GM23338 (cell line): ENCODE measurements around the gene CSF1R. TPM values are rescaled to one million over a fixed set of nuclear protein-coding genes. Genes with fewer than 3 reads are reported as not detected.

ENCODE experiments used
- ATAC-seq: fragments of 200-7000 bp; cut with Tn5 transposase; 3 replicates; pipeline ENCODE4 v1.9.1; 2020
- DNase-seq: peaks from one replicate; pipeline ENCODE4 v3.0.0-alpha.2; 2015; ENCODE audit warnings: low spot score
- H2AFZ ChIP-seq: fragments of 200-600 bp; sonication (generic); 2 replicates; pipeline ENCODE4 v1.8.0; 2016; ENCODE audit warnings: antibody characterized with exemption, mild to moderate bottlenecking, moderate library complexity
- H3F3A ChIP-seq: fragments of 200-600 bp; sonication (generic); replicated peaks from 2 replicates; pipeline ENCODE4 v1.8.0; 2017; ENCODE audit warnings: antibody characterized with exemption, mixed run types, low read depth
- H3K27ac ChIP-seq: fragments of 200-600 bp; sonication (generic); 2 replicates; pipeline ENCODE4 v1.6.1; 2016; ENCODE audit warnings: low read depth
- H3K27me3 ChIP-seq: fragments of 200-600 bp; sonication (generic); 2 replicates; pipeline ENCODE4 v1.8.0; 2016; ENCODE audit warnings: mild to moderate bottlenecking, mixed run types, moderate library complexity; ENCODE audit not compliant: insufficient read depth
- H3K36me3 ChIP-seq: fragments of 200-600 bp; sonication (generic); 2 replicates; pipeline ENCODE4 v1.8.0; 2016; ENCODE audit warnings: mild to moderate bottlenecking; ENCODE audit not compliant: insufficient read depth
- H3K4me1 ChIP-seq: fragments of 200-600 bp; sonication (generic); 2 replicates; pipeline ENCODE4 v1.8.0; 2016; ENCODE audit warnings: mild to moderate bottlenecking, moderate library complexity; ENCODE audit not compliant: insufficient read depth
- H3K4me2 ChIP-seq: fragments of 200-600 bp; sonication (generic); 2 replicates; pipeline ENCODE4 v1.7.1; 2017; ENCODE audit warnings: mixed run types
- H3K4me3 ChIP-seq: fragments of 200-600 bp; sonication (generic); 2 replicates; pipeline ENCODE4 v1.6.1; 2016; ENCODE audit warnings: mixed run types
- H3K79me2 ChIP-seq: fragments of 200-600 bp; sonication (generic); replicated peaks from 2 replicates; pipeline ENCODE4 v1.8.0; 2017; ENCODE audit warnings: mild to moderate bottlenecking; ENCODE audit not compliant: insufficient read depth
- H3K9me2 ChIP-seq: fragments of 200-600 bp; sonication (generic); 2 replicates; pipeline ENCODE4 v1.8.0; 2017; ENCODE audit not compliant: insufficient read depth
- H4K20me1 ChIP-seq: fragments of 200-600 bp; sonication (generic); replicated peaks from 2 replicates; pipeline ENCODE4 v1.8.0; 2017; ENCODE audit warnings: mild to moderate bottlenecking; ENCODE audit not compliant: insufficient read depth
- H3K27ac Mint-ChIP-seq: 2 replicates; pipeline ENCODE4 v1.8.0; 2020; ENCODE audit warnings: inconsistent platforms, mild to moderate bottlenecking, moderate library complexity, mixed read lengths
- H3K27me3 Mint-ChIP-seq: 3 replicates; pipeline ENCODE4 v1.8.0; 2022; ENCODE audit warnings: low read depth, mild to moderate bottlenecking, moderate library complexity, mixed read lengths, inconsistent platforms; ENCODE audit not compliant: insufficient read depth, poor library complexity
- H3K36me3 Mint-ChIP-seq: 3 replicates; pipeline ENCODE4 v1.8.0; 2021; ENCODE audit warnings: low read depth, mild to moderate bottlenecking, inconsistent platforms, moderate library complexity, mixed read lengths
- H3K4me1 Mint-ChIP-seq: 3 replicates; pipeline ENCODE4 v1.8.0; 2020; ENCODE audit warnings: mild to moderate bottlenecking, inconsistent platforms, mixed read lengths
- H3K4me3 Mint-ChIP-seq: 3 replicates; pipeline ENCODE4 v1.8.0; 2021; ENCODE audit warnings: moderate library complexity, mild to moderate bottlenecking, inconsistent platforms, mixed read lengths
- H3K9me3 Mint-ChIP-seq: 3 replicates; pipeline ENCODE4 v1.8.0; 2020; ENCODE audit warnings: moderate library complexity, mild to moderate bottlenecking, inconsistent platforms, mixed read lengths
- CREB1 ChIP-seq: fragments of 250-450 bp; sonication (Bioruptor Pico); IDR thresholded peaks from 2 replicates; pipeline ENCODE4 v1.5.0; 2020; ENCODE audit warnings: low read depth, mild to moderate bottlenecking, moderate library complexity
- CTCF ChIP-seq, 2 experiments: fragments of 200-600 bp in 1 of 2; sonication (generic) in 1 of 2; conservative IDR thresholded peaks; 2 replicates each; pipeline versions ENCODE4 v1.5.1 to v1.6.1; 2016 to 2017; ENCODE audit warnings: antibody characterized with exemption in 2 of 2, low read depth in 2 of 2, mild to moderate bottlenecking in 2 of 2, moderate library complexity in 1 of 2
- ETS1 ChIP-seq: IDR thresholded peaks from 2 replicates; pipeline ENCODE4 v1.6.1; 2016; ENCODE audit warnings: antibody characterized with exemption
- EZH2 ChIP-seq: fragments of 200-600 bp; sonication (generic); IDR thresholded peaks from one replicate; pipeline ENCODE4 v1.8.0; 2017; ENCODE audit warnings: antibody characterized with exemption, mild to moderate bottlenecking, low read depth; ENCODE audit not compliant: unreplicated experiment
- EZH2phosphoT487 ChIP-seq: fragments of 200-600 bp; sonication (generic); IDR thresholded peaks from one replicate; pipeline ENCODE4 v1.8.1; 2018; ENCODE audit warnings: antibody characterized with exemption; ENCODE audit not compliant: unreplicated experiment
- JUNB ChIP-seq: IDR thresholded peaks from one replicate; pipeline ENCODE4 v1.6.1; 2016; ENCODE audit warnings: antibody characterized with exemption; ENCODE audit not compliant: unreplicated experiment
- NANOG ChIP-seq: IDR thresholded peaks from 2 replicates; pipeline ENCODE4 v1.6.1; 2016; ENCODE audit warnings: antibody characterized with exemption, borderline replicate concordance
- POLR2AphosphoS5 ChIP-seq: IDR thresholded peaks from 2 replicates; pipeline ENCODE4 v1.6.1; 2016; ENCODE audit warnings: antibody characterized with exemption, low read depth
- REST ChIP-seq: IDR thresholded peaks from one replicate; pipeline ENCODE4 v1.6.1; 2018; ENCODE audit warnings: antibody characterized with exemption; ENCODE audit not compliant: unreplicated experiment
- STAT1 ChIP-seq: IDR thresholded peaks from one replicate; pipeline ENCODE4 v1.6.1; 2016; ENCODE audit warnings: antibody characterized with exemption; ENCODE audit not compliant: unreplicated experiment
- ZNF114 ChIP-seq: fragments of 250-450 bp; sonication (Bioruptor Pico); IDR thresholded peaks from 2 replicates; pipeline ENCODE4 v1.5.0; 2020; ENCODE audit warnings: mild to moderate bottlenecking, moderate library complexity
- ZNF331 ChIP-seq: fragments of 250-450 bp; sonication (Bioruptor Pico); IDR thresholded peaks from 2 replicates; pipeline ENCODE4 v1.5.0; 2020; ENCODE audit warnings: low read depth, mild to moderate bottlenecking, moderate library complexity
- polyA plus RNA-seq: library from polyadenylated mRNA; unstranded; fragments of >200 nt; fragmentation: Nextera tagmentation; extraction: Ambion mirVana; gene quantifications from 2 replicates; pipeline ENCODE4 v1.2.1, GENCODE V29; 2016
- total RNA-seq: library from RNA; depleted of rRNA; stranded (reverse); fragments of >200 nt; shearing (Covaris generic); gene quantifications from 2 replicates; pipeline ENCODE4 v1.2.3, GENCODE V29; 2014
- TF ChIP-seq, protein P1 (sequence below): fragments of 250-450 bp; sonication (Bioruptor Pico); IDR thresholded peaks from 2 replicates; pipeline ENCODE4 v1.5.0; 2020; ENCODE audit warnings: mild to moderate bottlenecking, moderate library complexity

CSF1R gene
- total and polyA plus RNA-seq, 2 experiments from 2014 or later, result 0.21 TPM; not detected in 1

GRCh38 chr5:150073677-150074076 is 12.7 kb downstream of the CSF1R start:
- H3K9me3 Mint-ChIP-seq, result no peaks in the 10 kb centered on the region
- Histone ChIP-seq H3K36me3 (no peaks in the 10 kb centered on the region), H3K4me2 (no peak overlapping the region), H3K4me3 (no peak overlapping the region), H3K4me1 (no peaks in the 10 kb centered on the region), H3K27me3 (no peaks in the 10 kb centered on the region), H3K79me2 (no peaks in the 10 kb centered on the region), H3K27ac (no peak overlapping the region), H3K9me2 (peaks cover 4% of the 10 kb centered on the region; the same call in 1 of the 2 replicates), H4K20me1 (no peaks in the 10 kb centered on the region), H2AFZ (no peak overlapping the region), H3F3A (no peaks in the 10 kb centered on the region)
- no peak for ATAC-seq
- DNase-seq, result no peak
- H3K36me3 Mint-ChIP-seq, result no peaks in the 10 kb centered on the region
- no peaks in the 10 kb centered on the region for H3K4me1 Mint-ChIP-seq
- H3K27me3 Mint-ChIP-seq, result peaks cover 4% of the 10 kb centered on the region
- no peak overlapping the region for H3K4me3 Mint-ChIP-seq
- TF ChIP-seq, protein P1, sequence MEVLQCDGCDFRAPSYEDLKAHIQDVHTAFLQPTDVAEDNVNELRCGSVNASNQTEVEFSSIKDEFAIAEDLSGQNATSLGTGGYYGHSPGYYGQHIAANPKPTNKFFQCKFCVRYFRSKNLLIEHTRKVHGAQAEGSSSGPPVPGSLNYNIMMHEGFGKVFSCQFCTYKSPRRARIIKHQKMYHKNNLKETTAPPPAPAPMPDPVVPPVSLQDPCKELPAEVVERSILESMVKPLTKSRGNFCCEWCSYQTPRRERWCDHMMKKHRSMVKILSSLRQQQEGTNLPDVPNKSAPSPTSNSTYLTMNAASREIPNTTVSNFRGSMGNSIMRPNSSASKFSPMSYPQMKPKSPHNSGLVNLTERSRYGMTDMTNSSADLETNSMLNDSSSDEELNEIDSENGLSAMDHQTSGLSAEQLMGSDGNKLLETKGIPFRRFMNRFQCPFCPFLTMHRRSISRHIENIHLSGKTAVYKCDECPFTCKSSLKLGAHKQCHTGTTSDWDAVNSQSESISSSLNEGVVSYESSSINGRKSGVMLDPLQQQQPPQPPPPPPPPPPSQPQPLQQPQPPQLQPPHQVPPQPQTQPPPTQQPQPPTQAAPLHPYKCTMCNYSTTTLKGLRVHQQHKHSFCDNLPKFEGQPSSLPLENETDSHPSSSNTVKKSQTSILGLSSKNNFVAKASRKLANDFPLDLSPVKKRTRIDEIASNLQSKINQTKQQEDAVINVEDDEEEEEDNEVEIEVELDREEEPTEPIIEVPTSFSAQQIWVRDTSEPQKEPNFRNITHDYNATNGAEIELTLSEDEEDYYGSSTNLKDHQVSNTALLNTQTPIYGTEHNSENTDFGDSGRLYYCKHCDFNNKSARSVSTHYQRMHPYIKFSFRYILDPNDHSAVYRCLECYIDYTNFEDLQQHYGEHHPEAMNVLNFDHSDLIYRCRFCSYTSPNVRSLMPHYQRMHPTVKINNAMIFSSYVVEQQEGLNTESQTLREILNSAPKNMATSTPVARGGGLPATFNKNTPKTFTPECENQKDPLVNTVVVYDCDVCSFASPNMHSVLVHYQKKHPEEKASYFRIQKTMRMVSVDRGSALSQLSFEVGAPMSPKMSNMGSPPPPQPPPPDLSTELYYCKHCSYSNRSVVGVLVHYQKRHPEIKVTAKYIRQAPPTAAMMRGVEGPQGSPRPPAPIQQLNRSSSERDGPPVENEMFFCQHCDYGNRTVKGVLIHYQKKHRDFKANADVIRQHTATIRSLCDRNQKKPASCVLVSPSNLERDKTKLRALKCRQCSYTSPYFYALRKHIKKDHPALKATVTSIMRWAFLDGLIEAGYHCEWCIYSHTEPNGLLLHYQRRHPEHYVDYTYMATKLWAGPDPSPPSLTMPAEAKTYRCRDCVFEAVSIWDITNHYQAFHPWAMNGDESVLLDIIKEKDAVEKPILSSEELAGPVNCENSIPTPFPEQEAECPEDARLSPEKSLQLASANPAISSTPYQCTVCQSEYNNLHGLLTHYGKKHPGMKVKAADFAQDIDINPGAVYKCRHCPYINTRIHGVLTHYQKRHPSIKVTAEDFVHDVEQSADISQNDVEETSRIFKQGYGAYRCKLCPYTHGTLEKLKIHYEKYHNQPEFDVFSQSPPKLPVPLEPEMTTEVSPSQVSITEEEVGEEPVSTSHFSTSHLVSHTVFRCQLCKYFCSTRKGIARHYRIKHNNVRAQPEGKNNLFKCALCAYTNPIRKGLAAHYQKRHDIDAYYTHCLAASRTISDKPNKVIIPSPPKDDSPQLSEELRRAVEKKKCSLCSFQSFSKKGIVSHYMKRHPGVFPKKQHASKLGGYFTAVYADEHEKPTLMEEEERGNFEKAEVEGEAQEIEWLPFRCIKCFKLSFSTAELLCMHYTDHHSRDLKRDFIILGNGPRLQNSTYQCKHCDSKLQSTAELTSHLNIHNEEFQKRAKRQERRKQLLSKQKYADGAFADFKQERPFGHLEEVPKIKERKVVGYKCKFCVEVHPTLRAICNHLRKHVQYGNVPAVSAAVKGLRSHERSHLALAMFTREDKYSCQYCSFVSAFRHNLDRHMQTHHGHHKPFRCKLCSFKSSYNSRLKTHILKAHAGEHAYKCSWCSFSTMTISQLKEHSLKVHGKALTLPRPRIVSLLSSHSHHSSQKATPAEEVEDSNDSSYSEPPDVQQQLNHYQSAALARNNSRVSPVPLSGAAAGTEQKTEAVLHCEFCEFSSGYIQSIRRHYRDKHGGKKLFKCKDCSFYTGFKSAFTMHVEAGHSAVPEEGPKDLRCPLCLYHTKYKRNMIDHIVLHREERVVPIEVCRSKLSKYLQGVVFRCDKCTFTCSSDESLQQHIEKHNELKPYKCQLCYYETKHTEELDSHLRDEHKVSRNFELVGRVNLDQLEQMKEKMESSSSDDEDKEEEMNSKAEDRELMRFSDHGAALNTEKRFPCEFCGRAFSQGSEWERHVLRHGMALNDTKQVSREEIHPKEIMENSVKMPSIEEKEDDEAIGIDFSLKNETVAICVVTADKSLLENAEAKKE, result no peak
- TF ChIP-seq CREB1 (CRISPR knock-in tag), result no peak
- no peak for TF ChIP-seq EZH2
- TF ChIP-seq REST, result no peak
- no peak for TF ChIP-seq STAT1
- TF ChIP-seq ETS1, result no peak
- no peak for TF ChIP-seq CTCF (conservative IDR thresholded peaks at IDR 0.05; ENCODE audit: low read depth in 2 of 2)
- TF ChIP-seq NANOG, result no peak
- TF ChIP-seq ZNF114 (CRISPR knock-in tag), result no peak
- no peak for TF ChIP-seq JUNB
- no peak for TF ChIP-seq ZNF331 (CRISPR knock-in tag)
- TF ChIP-seq POLR2AphosphoS5, result no peak
- no peak for TF ChIP-seq EZH2phosphoT487
- no peak overlapping the region for H3K27ac Mint-ChIP-seq
